Measurements from ENCODE around the gene ZBTB34. TPM values are rescaled to one million over a fixed set of nuclear protein-coding genes. Genes with fewer than 3 reads are reported as not detected.
A peak's percentile ranks its signal among the peaks of the same experiment; 100 is the strongest.
"Not testable (repeated sequence)": the region's sequence is repeated elsewhere in the genome, so short reads cannot be mapped to it uniquely, and the experiment has no call there.

ZBTB34 gene
- total and polyA plus RNA-seq, 3 donors from 2014 or later = 6.2 to 14.6 (median 14.0) TPM

- intact Hi-C loops (cut with DNase I; ENCODE audit: low total_unique reads) = no loop called here
- Histone ChIP-seq H3K4me3 (no peak overlapping the region), H3K27ac (no peak overlapping the region), H3K36me3 (ENCODE audit: low read depth, missing control alignments) (no peaks in the 10 kb centered on the region), H3K4me1 (no peaks in the 10 kb centered on the region), H3K27me3 (no peaks in the 10 kb centered on the region), H3K9me3 (no peaks in the 10 kb centered on the region)
- WGBS, 2 donors = 86 to 100% methylated on average over 1 of the region's 1 CpG
- TF ChIP-seq POLR2A (IDR thresholded peaks at IDR 0.05) = no peak
- TF ChIP-seq, protein P1, sequence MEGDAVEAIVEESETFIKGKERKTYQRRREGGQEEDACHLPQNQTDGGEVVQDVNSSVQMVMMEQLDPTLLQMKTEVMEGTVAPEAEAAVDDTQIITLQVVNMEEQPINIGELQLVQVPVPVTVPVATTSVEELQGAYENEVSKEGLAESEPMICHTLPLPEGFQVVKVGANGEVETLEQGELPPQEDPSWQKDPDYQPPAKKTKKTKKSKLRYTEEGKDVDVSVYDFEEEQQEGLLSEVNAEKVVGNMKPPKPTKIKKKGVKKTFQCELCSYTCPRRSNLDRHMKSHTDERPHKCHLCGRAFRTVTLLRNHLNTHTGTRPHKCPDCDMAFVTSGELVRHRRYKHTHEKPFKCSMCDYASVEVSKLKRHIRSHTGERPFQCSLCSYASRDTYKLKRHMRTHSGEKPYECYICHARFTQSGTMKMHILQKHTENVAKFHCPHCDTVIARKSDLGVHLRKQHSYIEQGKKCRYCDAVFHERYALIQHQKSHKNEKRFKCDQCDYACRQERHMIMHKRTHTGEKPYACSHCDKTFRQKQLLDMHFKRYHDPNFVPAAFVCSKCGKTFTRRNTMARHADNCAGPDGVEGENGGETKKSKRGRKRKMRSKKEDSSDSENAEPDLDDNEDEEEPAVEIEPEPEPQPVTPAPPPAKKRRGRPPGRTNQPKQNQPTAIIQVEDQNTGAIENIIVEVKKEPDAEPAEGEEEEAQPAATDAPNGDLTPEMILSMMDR (IDR thresholded peaks at IDR 0.05) = no peak
- no peak for DNase-seq
These were observed 41.0 kb upstream of the ZBTB34 start for GRCh38 chr9:126819482-126819881.

DNA sequence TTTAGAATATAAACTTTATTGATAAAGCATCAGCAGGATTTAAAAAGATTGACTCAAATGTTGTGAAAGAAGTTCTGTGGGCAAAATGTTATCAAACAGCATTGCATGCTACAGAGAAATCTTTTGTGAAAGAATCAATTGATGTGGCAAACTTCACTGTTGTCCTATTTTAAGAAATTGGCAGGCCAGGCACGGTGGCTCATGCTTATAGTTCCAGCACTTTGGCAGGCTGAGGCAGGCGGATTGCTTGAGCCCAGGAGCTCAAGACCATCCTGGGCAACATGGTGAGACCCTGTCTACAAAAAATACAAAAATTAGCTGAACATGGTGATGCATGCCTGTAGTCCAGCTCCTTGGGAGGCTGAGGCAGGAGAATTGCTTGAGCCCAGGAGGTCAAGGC is 38.2 kb upstream of the ZBTB34 start:
- Histone ChIP-seq H3K4me3 (no peak overlapping the region), H3K27ac (peak overlapping the region; percentile 1 to 42), H3K4me1 (no peaks in the 10 kb centered on the region), H3K9me3 (no peaks in the 10 kb centered on the region), H3K27me3 (no peaks in the 10 kb centered on the region), H3K36me3 (ENCODE audit: low read depth, missing control alignments) (no peaks in the 10 kb centered on the region)
- 56 to 76% methylated on average over 2 of the region's 2 CpGs for WGBS, 2 donors
- peak; percentile 78 for DNase-seq
- intact Hi-C loops (cut with DNase I; ENCODE audit: low total_unique reads) = no loop called here
- no peak for TF ChIP-seq POLR2A (IDR thresholded peaks at IDR 0.05)
- TF ChIP-seq, protein P1 (IDR thresholded peaks at IDR 0.05) = no peak

GRCh38 chr9:126822873-126823272 is 37.6 kb upstream of the ZBTB34 start:
- H3K27ac ChIP-seq = peak overlapping the region; percentile 1 to 42
- TF ChIP-seq, protein P1 (IDR thresholded peaks at IDR 0.05) = no peak
- no peak for TF ChIP-seq POLR2A (IDR thresholded peaks at IDR 0.05)
- 98 to 100% methylated on average over 1 of the region's 1 CpG for WGBS, 2 donors
- H3K27me3 ChIP-seq = no peaks in the 10 kb centered on the region
- H3K4me1 ChIP-seq = no peaks in the 10 kb centered on the region
- H3K36me3 ChIP-seq (ENCODE audit: low read depth, missing control alignments) = no peaks in the 10 kb centered on the region
- no peak for DNase-seq
- H3K9me3 ChIP-seq = no peaks in the 10 kb centered on the region
- H3K4me3 ChIP-seq = no peak overlapping the region
- intact Hi-C loops (cut with DNase I; ENCODE audit: low total_unique reads) = no loop called here

GRCh38 chr9:126824052-126824451 is 36.4 kb upstream of the ZBTB34 start:
- H3K4me1 ChIP-seq; H3K4me3 ChIP-seq; H3K27me3 ChIP-seq; H3K27ac ChIP-seq; H3K9me3 ChIP-seq; intact Hi-C loops (cut with DNase I; ENCODE audit: low total_unique reads); DNase-seq; H3K36me3 ChIP-seq (ENCODE audit: low read depth, missing control alignments): not testable (repeated sequence)
- 97 to 98% methylated on average over 7 of the region's 7 CpGs for WGBS, 2 donors

GRCh38 chr9:126827227-126827626 is 33.2 kb upstream of the ZBTB34 start:
- Histone ChIP-seq H3K27me3 (no peaks in the 10 kb centered on the region), H3K9me3 (no peaks in the 10 kb centered on the region), H3K4me1 (no peaks in the 10 kb centered on the region), H3K27ac (no peak overlapping the region), H3K4me3 (no peak overlapping the region), H3K36me3 (ENCODE audit: low read depth, missing control alignments) (no peaks in the 10 kb centered on the region)
- 93 to 94% methylated on average over 7 of the region's 7 CpGs for WGBS, 2 donors
- intact Hi-C loops (cut with DNase I; ENCODE audit: low total_unique reads) = no loop called here
- DNase-seq = no peak
- TF ChIP-seq, protein P1 (IDR thresholded peaks at IDR 0.05) = no peak
- TF ChIP-seq POLR2A (IDR thresholded peaks at IDR 0.05) = no peak
